ENCODE data around the gene PRPH. TPM values are rescaled to one million over a fixed set of nuclear protein-coding genes. Genes with fewer than 3 reads are reported as not detected.
A peak's percentile ranks its signal among the peaks of the same experiment; 100 is the strongest.
"Not testable (repeated sequence)": the region's sequence is repeated elsewhere in the genome, so short reads cannot be mapped to it uniquely, and the experiment has no call there.

PRPH gene
- total RNA-seq, 2 experiments from 2014 or later: not detected

GRCh38 chr12:49294804-49295081 lies 204 bp upstream of the PRPH start:
- H3K27ac Mint-ChIP-seq: no peak overlapping the region
- peaks cover 12% of the 10 kb centered on the region for H3K4me1 Mint-ChIP-seq (ENCODE audit: low read depth)
- H3K27me3 Mint-ChIP-seq (ENCODE audit: low read depth): peaks cover 47% of the 10 kb centered on the region
- H3K36me3 Mint-ChIP-seq (ENCODE audit: low read depth): no peaks in the 10 kb centered on the region
- CTCF ChIA-PET: interaction anchor here (0.5 to 14.1 kb wide), 17 partner anchors 9 to 328 kb away, joined by 3 to 153 read pairs (median 6); partner anchors contain the start of genes C1QL4, DNAJC22 and TROAP
- intact Hi-C loops (cut with micrococcal nuclease): no loop called here
- DNase-seq: no peak
- no peaks in the 10 kb centered on the region for H3K9me3 Mint-ChIP-seq
- H3K4me3 Mint-ChIP-seq: no peak overlapping the region

- H3K36me3 Mint-ChIP-seq (ENCODE audit: low read depth): no peaks in the 10 kb centered on the region
- no peak overlapping the region for H3K27ac Mint-ChIP-seq
- peak overlapping the region; percentile 50 for H3K4me3 Mint-ChIP-seq
- peak; percentile 70 for DNase-seq
- no peaks in the 10 kb centered on the region for H3K9me3 Mint-ChIP-seq
- peaks cover 54% of the 10 kb centered on the region for H3K27me3 Mint-ChIP-seq (ENCODE audit: low read depth)
- intact Hi-C loops (cut with micrococcal nuclease): loop anchor here (2.0 kb wide), 1 partner anchor 31 kb away; the partner anchor contains the start of gene TUBA1C
- CTCF ChIA-PET: interaction anchor here (0.6 to 14.1 kb wide), 22 partner anchors 9 to 478 kb away, joined by 3 to 153 read pairs (median 6); partner anchors contain the start of genes C1QL4, DNAJC22, SPATS2 and TROAP
- peaks cover 12% of the 10 kb centered on the region for H3K4me1 Mint-ChIP-seq (ENCODE audit: low read depth)
Observed at GRCh38 chr12:49296034-49296835, 1.3 kb downstream of the PRPH start.

GRCh38 chr12:49296836-49297694 lies 2.1 kb downstream of the PRPH start:
- CTCF ChIA-PET: interaction anchor here (0.8 to 14.1 kb wide), 22 partner anchors 8 to 305 kb away, joined by 3 to 153 read pairs (median 4); partner anchors contain the start of genes C1QL4, DNAJC22, SPATS2 and TROAP
- Mint-ChIP-seq H3K9me3 (no peaks in the 10 kb centered on the region), H3K4me3 (peak overlapping the region; percentile 50), H3K4me1 (ENCODE audit: low read depth) (peaks cover 16% of the 10 kb centered on the region), H3K27me3 (ENCODE audit: low read depth) (peaks cover 56% of the 10 kb centered on the region), H3K36me3 (ENCODE audit: low read depth) (no peaks in the 10 kb centered on the region), H3K27ac (no peak overlapping the region)
- intact Hi-C loops (cut with micrococcal nuclease): loop anchor here (1.0 to 2.0 kb wide), 2 partner anchors 32 to 40 kb away; partner anchors contain the start of genes C1QL4 and TUBA1C
- DNase-seq: peak; percentile 53

DNA sequence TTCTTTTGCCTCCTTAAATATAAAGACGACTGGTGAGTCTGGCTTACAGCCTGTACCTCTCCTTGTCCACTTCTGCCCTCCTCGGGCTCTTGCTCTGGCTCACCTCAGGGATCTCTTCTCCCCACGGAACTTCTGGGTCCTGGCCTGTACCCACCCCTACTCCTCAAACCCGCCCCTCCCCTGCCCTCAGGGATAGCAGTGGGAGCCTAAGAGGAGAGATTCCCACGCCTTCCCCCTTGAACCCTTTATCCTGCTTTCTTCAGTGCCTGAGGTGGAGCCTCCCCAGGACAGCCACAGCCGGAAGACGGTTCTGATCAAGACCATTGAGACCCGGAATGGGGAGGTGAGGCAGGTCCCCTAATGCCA lies 2.7 kb downstream of the PRPH start:
- intact Hi-C loops (cut with micrococcal nuclease): loop anchor here (1.0 to 2.0 kb wide), 4 partner anchors 26 to 45 kb away; partner anchors contain the start of genes C1QL4, TROAP and TUBA1C
- peaks cover 58% of the 10 kb centered on the region for H3K27me3 Mint-ChIP-seq (ENCODE audit: low read depth)
- no peaks in the 10 kb centered on the region for H3K36me3 Mint-ChIP-seq (ENCODE audit: low read depth)
- no peak overlapping the region for H3K27ac Mint-ChIP-seq
- H3K9me3 Mint-ChIP-seq: no peaks in the 10 kb centered on the region
- no peak for DNase-seq
- peak overlapping the region; percentile 14 for H3K4me3 Mint-ChIP-seq
- CTCF ChIA-PET: interaction anchor here (0.8 to 14.1 kb wide), 21 partner anchors 9 to 305 kb away, joined by 3 to 153 read pairs (median 4); partner anchors contain the start of genes C1QL4, DNAJC22, SPATS2 and TROAP
- H3K4me1 Mint-ChIP-seq (ENCODE audit: low read depth): peaks cover 16% of the 10 kb centered on the region

DNA sequence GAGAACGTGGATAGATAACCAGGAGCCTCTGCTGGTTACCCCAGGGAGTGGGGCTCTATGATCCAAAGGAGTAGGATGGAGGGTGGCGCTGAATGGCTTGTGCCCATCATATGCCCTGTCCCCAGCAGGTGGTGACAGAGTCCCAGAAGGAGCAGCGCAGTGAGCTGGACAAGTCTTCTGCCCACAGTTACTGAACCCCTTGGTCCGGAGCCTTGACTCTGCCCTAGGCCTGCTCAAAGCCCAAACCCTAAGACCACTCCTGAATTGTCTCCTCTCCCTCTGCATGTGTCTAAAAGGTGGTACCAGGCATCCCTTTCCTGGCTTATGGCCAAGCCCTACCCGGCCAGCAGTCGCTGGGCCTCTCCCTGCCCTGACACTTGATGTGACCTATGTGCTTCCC lies 3.2 kb downstream of the PRPH start:
- peaks cover 16% of the 10 kb centered on the region for H3K4me1 Mint-ChIP-seq (ENCODE audit: low read depth)
- H3K27ac Mint-ChIP-seq: no peak overlapping the region
- peaks cover 62% of the 10 kb centered on the region for H3K27me3 Mint-ChIP-seq (ENCODE audit: low read depth)
- H3K36me3 Mint-ChIP-seq (ENCODE audit: low read depth): no peaks in the 10 kb centered on the region
- H3K9me3 Mint-ChIP-seq: no peaks in the 10 kb centered on the region
- CTCF ChIA-PET: interaction anchor here (0.6 to 14.1 kb wide), 5 partner anchors 40 to 560 kb away, joined by 3 to 153 read pairs (median 4); partner anchors contain the start of genes C1QL4 and SPATS2
- intact Hi-C loops (cut with micrococcal nuclease): loop anchor here (1.0 kb wide), 2 partner anchors 25 to 44 kb away; partner anchors contain the start of gene TROAP
- no peak overlapping the region for H3K4me3 Mint-ChIP-seq
- peak; percentile 55 for DNase-seq

DNA sequence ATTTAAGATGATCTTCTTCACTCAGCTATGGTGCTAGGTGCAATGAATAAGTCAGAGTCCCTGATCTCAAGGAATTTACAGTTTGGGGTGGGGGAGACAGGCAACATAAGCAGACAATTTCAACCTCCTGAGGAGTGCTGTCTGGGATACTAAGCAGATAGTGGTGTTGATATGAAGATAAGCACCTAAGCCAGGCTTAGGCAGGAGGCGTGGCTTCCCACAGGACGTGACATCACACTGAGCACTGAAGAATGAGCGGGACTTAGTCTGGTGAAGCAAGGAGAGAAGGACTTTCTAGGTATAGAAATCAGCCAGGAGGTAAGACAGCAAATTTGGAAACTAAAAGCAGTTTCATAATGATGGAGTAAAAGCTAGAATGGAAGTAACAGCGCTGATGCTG lies 6.8 kb downstream of the PRPH start:
- DNase-seq: peak; percentile 69
- peaks cover 37% of the 10 kb centered on the region for H3K27me3 Mint-ChIP-seq (ENCODE audit: low read depth)
- H3K4me3 Mint-ChIP-seq: no peak overlapping the region
- peaks cover 10% of the 10 kb centered on the region for H3K4me1 Mint-ChIP-seq (ENCODE audit: low read depth)
- CTCF ChIA-PET: interaction anchor here (0.5 to 3.7 kb wide), 6 partner anchors 13 to 350 kb away, joined by 3 to 14 read pairs (median 4); partner anchors contain the start of gene DNAJC22
- no peak overlapping the region for H3K27ac Mint-ChIP-seq
- H3K36me3 Mint-ChIP-seq (ENCODE audit: low read depth): no peaks in the 10 kb centered on the region
- intact Hi-C loops (cut with micrococcal nuclease): no loop called here
- no peaks in the 10 kb centered on the region for H3K9me3 Mint-ChIP-seq

DNA sequence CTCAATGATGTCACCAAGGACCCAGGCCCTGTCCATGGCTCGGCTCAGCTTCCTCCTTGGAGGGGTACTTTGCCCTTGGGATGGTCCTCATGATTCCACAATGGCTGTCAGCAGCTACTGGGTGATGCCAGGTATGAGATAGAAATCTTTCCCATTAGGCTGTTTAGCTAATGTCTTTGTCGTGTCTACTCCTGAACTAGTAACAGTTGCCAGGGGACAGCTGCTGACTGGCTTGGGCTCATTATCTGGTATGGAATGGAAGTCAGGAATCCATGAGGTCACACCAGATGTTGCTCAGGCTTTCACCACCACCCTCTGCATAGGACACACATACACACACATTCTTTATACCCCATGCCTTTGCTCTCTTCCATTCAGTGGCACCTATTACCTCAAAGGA lies 9.2 kb downstream of the PRPH start:
- H3K4me1 Mint-ChIP-seq (ENCODE audit: low read depth): peaks cover 4% of the 10 kb centered on the region
- no peak overlapping the region for H3K4me3 Mint-ChIP-seq
- H3K36me3 Mint-ChIP-seq (ENCODE audit: low read depth): no peaks in the 10 kb centered on the region
- no peak for DNase-seq
- H3K9me3 Mint-ChIP-seq: no peaks in the 10 kb centered on the region
- CTCF ChIA-PET: interaction anchor here (1.6 to 3.7 kb wide), 3 partner anchors 9 to 38 kb away, joined by 7 to 15 read pairs (median 14); partner anchors contain the start of gene PRPH
- intact Hi-C loops (cut with micrococcal nuclease): no loop called here
- no peak overlapping the region for H3K27ac Mint-ChIP-seq
- H3K27me3 Mint-ChIP-seq (ENCODE audit: low read depth): peaks cover 21% of the 10 kb centered on the region

- no peak overlapping the region for H3K27ac Mint-ChIP-seq
- no peaks in the 10 kb centered on the region for H3K9me3 Mint-ChIP-seq
- intact Hi-C loops (cut with micrococcal nuclease): no loop called here
- H3K4me3 Mint-ChIP-seq: no peak overlapping the region
- no peak for DNase-seq
- H3K27me3 Mint-ChIP-seq (ENCODE audit: low read depth): peaks cover 24% of the 10 kb centered on the region
- CTCF ChIA-PET: interaction anchor here (1.0 to 3.6 kb wide), 4 partner anchors 9 to 17 kb away, joined by 3 to 15 read pairs (median 4); partner anchors contain the start of gene PRPH
- peaks cover 4% of the 10 kb centered on the region for H3K4me1 Mint-ChIP-seq (ENCODE audit: low read depth)
- H3K36me3 Mint-ChIP-seq (ENCODE audit: low read depth): no peaks in the 10 kb centered on the region
Observed at GRCh38 chr12:49305762-49306510, 11.0 kb downstream of the PRPH start.

- CTCF ChIA-PET: no interaction called here
- intact Hi-C loops (cut with micrococcal nuclease): no loop called here
- H3K4me3 Mint-ChIP-seq: no peak overlapping the region
- peaks cover 11% of the 10 kb centered on the region for H3K27me3 Mint-ChIP-seq (ENCODE audit: low read depth)
- H3K27ac Mint-ChIP-seq: no peak overlapping the region
- no peak for DNase-seq
- no peaks in the 10 kb centered on the region for H3K36me3 Mint-ChIP-seq (ENCODE audit: low read depth)
- no peaks in the 10 kb centered on the region for H3K4me1 Mint-ChIP-seq (ENCODE audit: low read depth)
- no peaks in the 10 kb centered on the region for H3K9me3 Mint-ChIP-seq
Observed at GRCh38 chr12:49309386-49309785, 14.4 kb downstream of the PRPH start.

- intact Hi-C loops (cut with micrococcal nuclease); H3K27ac Mint-ChIP-seq; DNase-seq; CTCF ChIA-PET; H3K36me3 Mint-ChIP-seq (ENCODE audit: low read depth); H3K9me3 Mint-ChIP-seq; H3K4me1 Mint-ChIP-seq (ENCODE audit: low read depth); H3K4me3 Mint-ChIP-seq: not testable (repeated sequence)
- H3K27me3 Mint-ChIP-seq (ENCODE audit: low read depth): peaks cover 11% of the 10 kb centered on the region
Observed at GRCh38 chr12:49310451-49311000, 15.6 kb downstream of the PRPH start.

GRCh38 chr12:49314811-49315210 lies 19.9 kb downstream of the PRPH start:
- no peaks in the 10 kb centered on the region for H3K36me3 Mint-ChIP-seq (ENCODE audit: low read depth)
- DNase-seq: no peak
- no peaks in the 10 kb centered on the region for H3K9me3 Mint-ChIP-seq
- intact Hi-C loops (cut with micrococcal nuclease): no loop called here
- no peak overlapping the region for H3K4me3 Mint-ChIP-seq
- H3K4me1 Mint-ChIP-seq (ENCODE audit: low read depth): no peaks in the 10 kb centered on the region
- H3K27ac Mint-ChIP-seq: no peak overlapping the region
- CTCF ChIA-PET: no interaction called here
- H3K27me3 Mint-ChIP-seq (ENCODE audit: low read depth): peaks cover 2% of the 10 kb centered on the region
